Transverse colon (tissue), 4 donors: ENCODE measurements around the gene QRICH1. TPM values are rescaled to one million over a fixed set of nuclear protein-coding genes. Genes with fewer than 3 reads are reported as not detected.
A peak's percentile ranks its signal among the peaks of the same experiment; 100 is the strongest.

Experiments used
- DNase-seq: peaks from one replicate; pipeline ENCODE4 v3.0.0-alpha.2; 2019
- H3K27ac ChIP-seq, 4 donors: fragments of 200-600 bp; sonication (generic); 2 replicates each; pipeline ENCODE4 v1.5.1; 2016 to 2018; ENCODE audit warnings: inconsistent platforms in 4 of 4
- H3K27me3 ChIP-seq: fragments of 200-600 bp; sonication (generic); 2 replicates; pipeline ENCODE4 v1.5.1; 2017; ENCODE audit warnings: inconsistent platforms
- H3K36me3 ChIP-seq, 4 donors: fragments of 200-600 bp; sonication (generic); 2 replicates each; pipeline ENCODE4 v1.5.1; 2017 to 2019; ENCODE audit warnings: inconsistent platforms in 4 of 4
- H3K4me1 ChIP-seq, 4 donors: fragments of 200-600 bp; sonication (generic); 2 replicates each; pipeline ENCODE4 v1.5.1; 2017 to 2020; ENCODE audit warnings: inconsistent platforms in 4 of 4
- H3K4me3 ChIP-seq, 4 donors: fragments of 200-600 bp; sonication (generic); 1 replicate in 1 of 4; 2 replicates in 3 of 4; pipeline versions ENCODE4 v1.5.1 to v1.6.1; 2017 to 2019; ENCODE audit warnings: inconsistent platforms in 4 of 4
- H3K9me3 ChIP-seq, 2 donors: fragments of 200-600 bp; sonication (generic); 2 replicates each; pipeline ENCODE4 v1.5.1; 2017 to 2019; ENCODE audit warnings: inconsistent platforms in 2 of 2
- CTCF ChIP-seq, 5 experiments: fragments of 200-600 bp in 3 of 5; fragments of 450-650 bp in 2 of 5; sonication (generic) in 3 of 5; IDR thresholded peaks; 1 replicate in 2 of 5; 2 replicates in 3 of 5; pipeline ENCODE4 v1.5.1; 2016 to 2017; ENCODE audit warnings: antibody characterized with exemption in 5 of 5, inconsistent platforms in 3 of 5, mild to moderate bottlenecking in 2 of 5, moderate library complexity in 1 of 5
- EP300 ChIP-seq: sonication (generic); formaldehyde crosslinking; IDR thresholded peaks from one replicate; pipeline ENCODE4 v1.6.1; 2017; ENCODE audit warnings: antibody characterized with exemption, low read depth
- POLR2A ChIP-seq: fragments of 450-650 bp; IDR thresholded peaks from one replicate; pipeline ENCODE4 v1.6.1; 2016; ENCODE audit warnings: antibody characterized with exemption, mild to moderate bottlenecking, moderate library complexity
- POLR2AphosphoS5 ChIP-seq, 3 donors: sonication (generic); formaldehyde crosslinking; IDR thresholded peaks; one replicate each; pipeline ENCODE4 v1.6.1; 2016; ENCODE audit warnings: antibody characterized with exemption in 3 of 3
- WGBS, 2 donors: methylation state at CpG; one replicate each; pipeline ENCODE4 v1.1.5; 2018; ENCODE audit warnings: low coverage in 1 of 2; 5-methylcytosine and 5-hydroxymethylcytosine counted together
- in situ Hi-C, 4 donors: fragments of 200-750 bp; cut with MboI; loops; one replicate each; pipeline versions ENCODE4 v1.15.0 to v1.15.1; 2017; ENCODE audit warnings: low sequenced_read_pairs in 3 of 4, low pct_ligation_motif_present in 1 of 4, low pct_unique_long_range_greater_than_20kb in 1 of 4
- intact Hi-C: fragments of 100-400 bp; cut with DNase I; formaldehyde crosslinking; loops from one replicate; pipeline ENCODE4 v1.15.1; 2023; ENCODE audit warnings: low total_unique reads
- total RNA-seq, 4 donors: library from RNA; depleted of rRNA; stranded (reverse); fragments of >200 nt; gene quantifications; one replicate each; pipeline ENCODE4 v1.1.0, GENCODE V29; 2016

QRICH1 gene
- total RNA-seq, 4 donors from 2014 or later = 76.4 to 122 (median 84.7) TPM

GRCh38 chr3:49098910-49099630 lies 5.2 kb upstream of the QRICH1 start:
- H3K36me3 ChIP-seq = peaks cover 0 to 45% (median 15%) of the 10 kb centered on the region in 4 donors
- intact Hi-C loops = no loop called here
- H3K27ac ChIP-seq = no peak overlapping the region
- no peak for DNase-seq
- H3K27me3 ChIP-seq = no peaks in the 10 kb centered on the region
- no peak overlapping the region for H3K4me3 ChIP-seq
- 92% methylated on average over 13 of the region's 13 CpGs; no CpG with 5 or more reads in 1 of the 2 donors for WGBS, 2 donors
- H3K9me3 ChIP-seq = no peaks in the 10 kb centered on the region
- H3K4me1 ChIP-seq = peaks cover 13 to 21% (median 18%) of the 10 kb centered on the region in 4 donors
- in situ Hi-C loops = no loop called here
- TF ChIP-seq CTCF (IDR thresholded peaks at IDR 0.05) (no peak), POLR2A (no peak), EP300 (no peak)

- DNase-seq = no peak
- intact Hi-C loops = no loop called here
- H3K9me3 ChIP-seq = no peaks in the 10 kb centered on the region
- no peaks in the 10 kb centered on the region for H3K27me3 ChIP-seq
- 59% methylated on average over 5 of the region's 5 CpGs; no CpG with 5 or more reads in 1 of the 2 donors for WGBS, 2 donors
- no peak for TF ChIP-seq POLR2A
- no peak for TF ChIP-seq CTCF (IDR thresholded peaks at IDR 0.05)
- no peak for TF ChIP-seq EP300
- TF ChIP-seq POLR2AphosphoS5 (IDR thresholded peaks at IDR 0.05) = no peak
- no peak overlapping the region for H3K27ac ChIP-seq
- H3K4me1 ChIP-seq = peaks cover 7 to 14% (median 12%) of the 10 kb centered on the region in 4 donors
- H3K36me3 ChIP-seq = peaks cover 0 to 45% (median 15%) of the 10 kb centered on the region in 4 donors
- in situ Hi-C loops = no loop called here
- no peak overlapping the region for H3K4me3 ChIP-seq
Observed at GRCh38 chr3:49098429-49098828, 4.6 kb upstream of the QRICH1 start.

- Histone ChIP-seq H3K36me3 (peaks cover 0 to 6% (median under 1%) of the 10 kb centered on the region in 4 donors), H3K9me3 (no peaks in the 10 kb centered on the region), H3K27ac (peak overlapping the region; percentile 90 to 99 (median 98)), H3K4me1 (peaks cover 21 to 50% (median 30%) of the 10 kb centered on the region in 4 donors), H3K27me3 (no peaks in the 10 kb centered on the region), H3K4me3 (peak overlapping the region; percentile 69 to 100 (median 84))
- WGBS, 2 donors = 0 to 1% methylated on average over 3 to 31 of the region's 86 CpGs
- intact Hi-C loops (loop anchor here (5.0 kb wide), 1 partner anchor 39 kb away; the partner anchor contains the start of gene LAMB2), in situ Hi-C loops (no loop called here)
- peak; percentile 80 for DNase-seq
- no peak for TF ChIP-seq EP300
- TF ChIP-seq POLR2AphosphoS5 (IDR thresholded peaks at IDR 0.05) = peak in 1 of 3 donors; percentile 13
- no peak for TF ChIP-seq CTCF (IDR thresholded peaks at IDR 0.05)
- TF ChIP-seq POLR2A = no peak
Observed at GRCh38 chr3:49092938-49093852, 676 bp downstream of the QRICH1 start.

GRCh38 chr3:49081429-49081828 lies 12.4 kb downstream of the QRICH1 start:
- no peak for DNase-seq
- no peak overlapping the region for H3K27ac ChIP-seq
- in situ Hi-C loops = no loop called here
- H3K9me3 ChIP-seq = no peaks in the 10 kb centered on the region
- peaks cover 0 to 19% (median 3%) of the 10 kb centered on the region in 4 donors for H3K36me3 ChIP-seq
- 91 to 93% methylated on average over 8 of the region's 8 CpGs for WGBS, 2 donors
- H3K4me1 ChIP-seq = peaks cover 0 to 4% (median 0%) of the 10 kb centered on the region in 4 donors
- TF ChIP-seq CTCF (IDR thresholded peaks at IDR 0.05) = no peak
- no peak for TF ChIP-seq POLR2AphosphoS5 (IDR thresholded peaks at IDR 0.05)
- TF ChIP-seq EP300 = no peak
- TF ChIP-seq POLR2A = no peak
- no peaks in the 10 kb centered on the region for H3K27me3 ChIP-seq
- no peak overlapping the region for H3K4me3 ChIP-seq
- intact Hi-C loops = no loop called here
